H1 (cell line): ENCODE measurements around the gene CEP85L.

ENCODE experiments used
- ATF2 ChIP-seq: IDR thresholded peaks from 2 replicates; pipeline ENCODE4 v1.6.1; 2012; ENCODE audit warnings: low read length, inconsistent platforms
- CREB1 ChIP-seq: IDR thresholded peaks from 2 replicates; pipeline ENCODE4 v1.6.1; 2012; ENCODE audit warnings: inconsistent platforms
- CTCF ChIP-seq, 3 experiments: IDR thresholded peaks; 1 replicate in 2 of 3; 2 replicates in 1 of 3; pipeline versions ENCODE4 v1.5.1 to v1.6.1; 2011; ENCODE audit warnings: low read length in 3 of 3, mild to moderate bottlenecking in 3 of 3, inconsistent platforms in 2 of 3, low read depth in 1 of 3, moderate library complexity in 1 of 3; ENCODE audit not compliant: insufficient read depth in 1 of 3; ENCODE audit errors: control extremely low read depth in 1 of 3
- GABPA ChIP-seq: IDR thresholded peaks from 2 replicates; pipeline ENCODE4 v1.6.1; 2011; ENCODE audit warnings: mild to moderate bottlenecking, low read length, moderate library complexity, borderline replicate concordance; ENCODE audit not compliant: insufficient read depth
- HDAC6 ChIP-seq: IDR thresholded peaks from one replicate; pipeline ENCODE4 v1.7.1; 2012; ENCODE audit warnings: low read depth, mild to moderate bottlenecking, inconsistent platforms, low read length, moderate library complexity
- JUND ChIP-seq: IDR thresholded peaks from 2 replicates; pipeline ENCODE4 v1.6.1; 2011; ENCODE audit warnings: mild to moderate bottlenecking, improper control_type of control experiment, low read length
- KDM1A ChIP-seq: fragments of 200-600, 300-600 bp; sonication (generic); IDR thresholded peaks from 2 replicates; pipeline ENCODE4 v1.7.1; 2016; ENCODE audit warnings: mild to moderate bottlenecking, low read length, borderline replicate concordance
- KDM5A ChIP-seq: fragments of 200-600 bp; IDR thresholded peaks from 2 replicates; pipeline ENCODE4 v1.7.1; 2012; ENCODE audit warnings: mild to moderate bottlenecking, low read length, inconsistent platforms, mixed read lengths
- MAX ChIP-seq: IDR thresholded peaks from 2 replicates; pipeline ENCODE4 v1.6.1; 2012; ENCODE audit warnings: inconsistent platforms
- PHF8 ChIP-seq: fragments of 200-600 bp; sonication (generic); conservative IDR thresholded peaks from 2 replicates; pipeline ENCODE4 v1.7.1; 2012; ENCODE audit warnings: low read depth, mild to moderate bottlenecking, inconsistent platforms, low read length, moderate library complexity
- SIRT6 ChIP-seq: IDR thresholded peaks from one replicate; pipeline ENCODE4 v1.7.1; 2012; ENCODE audit warnings: low read length, inconsistent platforms
- TAF1 ChIP-seq: IDR thresholded peaks from 2 replicates; pipeline ENCODE4 v1.6.1; 2011; ENCODE audit warnings: mild to moderate bottlenecking, low read depth, low read length
- ZNF274 ChIP-seq: IDR thresholded peaks from 2 replicates; pipeline ENCODE4 v1.7.0; 2012; ENCODE audit warnings: low read length, borderline replicate concordance; ENCODE audit errors: extremely low read depth

- no peak for TF ChIP-seq CTCF (IDR thresholded peaks at IDR 0.05; ENCODE audit: control extremely low read depth in 1 of 3, insufficient read depth in 1 of 3, low read depth in 1 of 3, low read length in 3 of 3)
- TF ChIP-seq SIRT6, result no peak
- no peak for TF ChIP-seq GABPA
- TF ChIP-seq KDM1A, result no peak
- TF ChIP-seq CREB1, result no peak
- TF ChIP-seq ZNF274, result no peak
- no peak for TF ChIP-seq TAF1
- TF ChIP-seq HDAC6, result no peak
- TF ChIP-seq MAX, result no peak
- TF ChIP-seq PHF8, result no peak
- TF ChIP-seq KDM5A, result no peak
- TF ChIP-seq JUND, result no peak
- no peak for TF ChIP-seq ATF2
Observed at GRCh38 chr6:118683881-118684872, 32.8 kb upstream of the CEP85L start.
